ENCODE measurements around the gene H2AZ1.

H2AZ1 gene

GRCh38 chr4:99949034-99949998 is 759 bp downstream of the H2AZ1 start:
- TF ChIP-seq CTCF (IDR thresholded peaks at IDR 0.05): peak; percentile 96
- Histone ChIP-seq H3K36me3 (peaks cover 16% of the 10 kb centered on the region), H3K4me1 (ENCODE audit: control insufficient read depth in 1 of 2, insufficient read depth in 1 of 2, low read depth in 1 of 2, low read length in 1 of 2) (peaks cover 52 to 57% of the 10 kb centered on the region in 2 experiments), H3K27me3 (no peaks in the 10 kb centered on the region), H3K4me3 (ENCODE audit: low read depth in 1 of 2, low read length in 1 of 2) (peak overlapping the region; percentile 85 to 90), H3K9me3 (no peaks in the 10 kb centered on the region), H3K27ac (peak overlapping the region; percentile 95)

- Histone ChIP-seq H3K4me3 (ENCODE audit: low read depth in 1 of 2, low read length in 1 of 2) (no peak overlapping the region), H3K27me3 (no peaks in the 10 kb centered on the region), H3K27ac (peak overlapping the region; percentile 95), H3K4me1 (ENCODE audit: control insufficient read depth in 1 of 2, insufficient read depth in 1 of 2, low read depth in 1 of 2, low read length in 1 of 2) (peaks cover 65 to 66% of the 10 kb centered on the region in 2 experiments), H3K9me3 (no peaks in the 10 kb centered on the region), H3K36me3 (peaks cover 16% of the 10 kb centered on the region)
- TF ChIP-seq CTCF (IDR thresholded peaks at IDR 0.05): no peak
Observed at GRCh38 chr4:99947608-99948007, 2.5 kb downstream of the H2AZ1 start.

- peaks cover 65 to 66% of the 10 kb centered on the region in 2 experiments for H3K4me1 ChIP-seq (ENCODE audit: control insufficient read depth in 1 of 2, insufficient read depth in 1 of 2, low read depth in 1 of 2, low read length in 1 of 2)
- H3K9me3 ChIP-seq: no peaks in the 10 kb centered on the region
- no peaks in the 10 kb centered on the region for H3K27me3 ChIP-seq
- peak overlapping the region; percentile 72 to 95 for H3K4me3 ChIP-seq (ENCODE audit: low read depth in 1 of 2, low read length in 1 of 2)
- H3K36me3 ChIP-seq: peaks cover 16% of the 10 kb centered on the region
- H3K27ac ChIP-seq: peak overlapping the region; percentile 95
- no peak for TF ChIP-seq CTCF (IDR thresholded peaks at IDR 0.05)
Observed at GRCh38 chr4:99947190-99947578, 2.9 kb downstream of the H2AZ1 start.

- no peaks in the 10 kb centered on the region for H3K27me3 ChIP-seq
- H3K9me3 ChIP-seq: no peaks in the 10 kb centered on the region
- peak within 1 kb of the TSS; percentile 72 to 95 for H3K4me3 ChIP-seq (ENCODE audit: low read depth in 1 of 2, low read length in 1 of 2)
- H3K36me3 ChIP-seq: peaks cover 16% of the 10 kb centered on the region
- TF ChIP-seq CTCF (IDR thresholded peaks at IDR 0.05): peak; percentile 15
- peaks cover 63 to 66% of the 10 kb centered on the region in 2 experiments for H3K4me1 ChIP-seq (ENCODE audit: control insufficient read depth in 1 of 2, insufficient read depth in 1 of 2, low read depth in 1 of 2, low read length in 1 of 2)
- peak within 1 kb of the TSS; percentile 95 for H3K27ac ChIP-seq
Observed at GRCh38 chr4:99946356-99947189, 3.5 kb downstream of the H2AZ1 start, which contains the start of gene DNAJB14. TSS of gene DNAJB14 (minus strand) at chr4:99946618. CDS start at chr4:99946571, 47 bp downstream.

GRCh38 chr4:99945718-99946355 is 4.2 kb downstream of the H2AZ1 start:
- Histone ChIP-seq H3K9me3 (no peaks in the 10 kb centered on the region), H3K36me3 (peaks cover 16% of the 10 kb centered on the region), H3K27ac (peak overlapping the region; percentile 95), H3K27me3 (no peaks in the 10 kb centered on the region), H3K4me1 (ENCODE audit: control insufficient read depth in 1 of 2, insufficient read depth in 1 of 2, low read depth in 1 of 2, low read length in 1 of 2) (peaks cover 55 to 58% of the 10 kb centered on the region in 2 experiments), H3K4me3 (ENCODE audit: low read depth in 1 of 2, low read length in 1 of 2) (peak overlapping the region; percentile 72 to 95)
- no peak for TF ChIP-seq CTCF (IDR thresholded peaks at IDR 0.05)

Data from neutrophil (primary cell).